GM12878 (cell line): Measurements from ENCODE around the gene ISL2.

Source experiments
- ASH2L ChIP-seq: fragments of 300-600, 200-600 bp; sonication (generic); IDR thresholded peaks from 2 replicates; pipeline ENCODE4 v1.6.1; 2017; ENCODE audit warnings: low read depth, mild to moderate bottlenecking, borderline replicate concordance
- CTCF ChIP-seq, 3 experiments: IDR thresholded peaks in 2 of 3; conservative IDR thresholded peaks in 1 of 3; 2 replicates each; pipeline ENCODE4 v1.5.1; 2011; ENCODE audit warnings: low read depth in 3 of 3, low read length in 3 of 3, mild to moderate bottlenecking in 3 of 3, control low read depth in 2 of 3, moderate library complexity in 2 of 3, inconsistent platforms in 1 of 3, mixed read lengths in 1 of 3; ENCODE audit not compliant: control insufficient read depth in 2 of 3, insufficient read depth in 1 of 3; ENCODE audit errors: extremely low read depth in 1 of 3
- SMC3 ChIP-seq: IDR thresholded peaks from 2 replicates; pipeline ENCODE4 v1.6.1; 2011; ENCODE audit warnings: low read length, improper control_type of control experiment, borderline replicate concordance
- TCF12 ChIP-seq: IDR thresholded peaks from 2 replicates; pipeline ENCODE4 v1.6.1; 2011; ENCODE audit warnings: low read depth, mild to moderate bottlenecking, low read length
- TF ChIP-seq, protein P1 (sequence below): IDR thresholded peaks from 2 replicates; pipeline ENCODE4 v1.6.1; 2012; ENCODE audit warnings: mild to moderate bottlenecking, low read depth, low read length

GRCh38 chr15:76311100-76311953 is 25.2 kb upstream of the ISL2 start, which contains the start of gene ETFA:
- TF ChIP-seq, protein P1, sequence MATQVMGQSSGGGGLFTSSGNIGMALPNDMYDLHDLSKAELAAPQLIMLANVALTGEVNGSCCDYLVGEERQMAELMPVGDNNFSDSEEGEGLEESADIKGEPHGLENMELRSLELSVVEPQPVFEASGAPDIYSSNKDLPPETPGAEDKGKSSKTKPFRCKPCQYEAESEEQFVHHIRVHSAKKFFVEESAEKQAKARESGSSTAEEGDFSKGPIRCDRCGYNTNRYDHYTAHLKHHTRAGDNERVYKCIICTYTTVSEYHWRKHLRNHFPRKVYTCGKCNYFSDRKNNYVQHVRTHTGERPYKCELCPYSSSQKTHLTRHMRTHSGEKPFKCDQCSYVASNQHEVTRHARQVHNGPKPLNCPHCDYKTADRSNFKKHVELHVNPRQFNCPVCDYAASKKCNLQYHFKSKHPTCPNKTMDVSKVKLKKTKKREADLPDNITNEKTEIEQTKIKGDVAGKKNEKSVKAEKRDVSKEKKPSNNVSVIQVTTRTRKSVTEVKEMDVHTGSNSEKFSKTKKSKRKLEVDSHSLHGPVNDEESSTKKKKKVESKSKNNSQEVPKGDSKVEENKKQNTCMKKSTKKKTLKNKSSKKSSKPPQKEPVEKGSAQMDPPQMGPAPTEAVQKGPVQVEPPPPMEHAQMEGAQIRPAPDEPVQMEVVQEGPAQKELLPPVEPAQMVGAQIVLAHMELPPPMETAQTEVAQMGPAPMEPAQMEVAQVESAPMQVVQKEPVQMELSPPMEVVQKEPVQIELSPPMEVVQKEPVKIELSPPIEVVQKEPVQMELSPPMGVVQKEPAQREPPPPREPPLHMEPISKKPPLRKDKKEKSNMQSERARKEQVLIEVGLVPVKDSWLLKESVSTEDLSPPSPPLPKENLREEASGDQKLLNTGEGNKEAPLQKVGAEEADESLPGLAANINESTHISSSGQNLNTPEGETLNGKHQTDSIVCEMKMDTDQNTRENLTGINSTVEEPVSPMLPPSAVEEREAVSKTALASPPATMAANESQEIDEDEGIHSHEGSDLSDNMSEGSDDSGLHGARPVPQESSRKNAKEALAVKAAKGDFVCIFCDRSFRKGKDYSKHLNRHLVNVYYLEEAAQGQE, result no peak
- TF ChIP-seq TCF12, result peak; percentile 35; the same call in 1 of the 2 replicates
- no peak for TF ChIP-seq CTCF (IDR thresholded peaks at IDR 0.05 in 2 of 3, conservative IDR thresholded peaks at IDR 0.05 in 1 of 3; ENCODE audit: control insufficient read depth in 2 of 3, extremely low read depth in 1 of 3, insufficient read depth in 1 of 3, low read depth in 3 of 3, low read length in 3 of 3)
- TF ChIP-seq ASH2L, result peak; percentile 80; the same call in 1 of the 2 replicates
- TF ChIP-seq SMC3, result no peak
